NB4 (cell line): ENCODE measurements around the gene THADA.

Experiments used
- CTCF ChIP-seq: IDR thresholded peaks from one replicate; pipeline ENCODE4 v1.5.1; 2012; ENCODE audit warnings: low read depth, low read length
- MAX ChIP-seq: IDR thresholded peaks from 2 replicates; pipeline ENCODE4 v1.6.1; 2011; ENCODE audit warnings: low read depth, low read length

- TF ChIP-seq CTCF (no peak), MAX (peak; percentile 89)
These were observed 169.4 kb downstream of the THADA start for GRCh38 chr2:43426305-43427031.
